CD4-positive, alpha-beta T cell treated with Interleukin-10 for 1 hour (primary cell): ENCODE results near the gene DHCR7.

Experiments used
- DNase-seq: peaks from one replicate; pipeline ENCODE4 v3.0.0-alpha.2; 2020

The DHCR7 gene

DNA sequence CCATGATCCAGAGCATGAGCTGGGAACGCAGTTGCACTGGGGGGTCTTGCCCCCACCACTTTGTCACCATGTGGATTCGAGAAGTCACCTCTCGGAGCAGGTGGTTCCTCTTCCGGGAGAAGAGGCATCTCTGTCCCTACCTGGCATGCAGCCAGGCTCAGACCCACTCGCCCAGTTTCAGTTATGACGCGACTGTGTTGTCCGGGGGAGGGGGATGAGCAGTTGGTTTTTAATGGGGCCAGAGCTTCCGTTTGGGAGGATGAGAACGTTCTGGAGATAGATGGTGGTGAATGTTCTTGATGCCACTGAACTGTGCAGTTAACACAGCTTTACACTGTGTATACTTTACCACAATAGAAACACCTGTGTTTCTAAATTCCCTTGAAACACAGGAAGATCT, 41.5 kb downstream of the DHCR7 start:
- DNase-seq: no peak

- no peak for DNase-seq
Measured at GRCh38 chr11:71404209-71404608, 44.0 kb downstream of the DHCR7 start.

DNA sequence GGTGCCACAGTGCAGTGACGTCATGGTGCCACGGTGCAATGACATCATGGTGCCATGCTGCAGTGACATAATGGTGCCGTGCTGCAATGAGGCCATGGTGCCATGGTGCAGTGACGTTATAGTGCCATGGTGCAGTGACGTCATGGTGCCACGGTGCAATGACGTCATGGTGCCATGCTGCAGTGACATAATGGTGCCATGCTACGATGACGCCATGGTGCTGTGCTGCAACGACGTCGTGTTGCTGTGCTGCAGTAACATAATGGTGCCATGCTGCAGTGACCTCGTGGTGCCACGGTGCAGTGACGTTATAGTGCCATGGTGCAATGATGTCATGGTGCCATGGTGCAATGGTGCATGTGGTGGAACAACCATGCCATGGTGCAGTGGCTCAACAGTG, 45.3 kb downstream of the DHCR7 start:
- DNase-seq: no peak

GRCh38 chr11:71400216-71400615, 48.0 kb downstream of the DHCR7 start:
- no peak for DNase-seq

DNA sequence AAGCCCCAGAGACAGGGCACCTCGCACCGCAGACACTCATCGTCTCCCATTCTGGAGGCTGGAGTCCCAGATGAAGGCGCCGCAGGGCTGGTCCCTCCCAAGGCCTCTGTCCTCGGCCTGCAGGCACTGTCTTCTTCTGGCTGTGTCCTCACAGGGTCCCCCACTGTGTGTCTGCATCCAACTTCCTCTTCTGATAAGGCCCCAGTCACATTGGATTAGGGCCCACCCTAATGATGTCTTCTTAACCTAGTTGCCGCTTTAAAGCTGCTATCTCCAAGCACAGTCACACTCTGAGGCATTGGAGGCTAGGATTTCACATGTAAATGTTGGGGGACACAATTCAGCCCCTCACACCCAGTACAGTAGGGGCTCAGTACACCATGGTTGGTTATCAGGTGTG, 48.9 kb downstream of the DHCR7 start:
- DNase-seq: no peak

DNA sequence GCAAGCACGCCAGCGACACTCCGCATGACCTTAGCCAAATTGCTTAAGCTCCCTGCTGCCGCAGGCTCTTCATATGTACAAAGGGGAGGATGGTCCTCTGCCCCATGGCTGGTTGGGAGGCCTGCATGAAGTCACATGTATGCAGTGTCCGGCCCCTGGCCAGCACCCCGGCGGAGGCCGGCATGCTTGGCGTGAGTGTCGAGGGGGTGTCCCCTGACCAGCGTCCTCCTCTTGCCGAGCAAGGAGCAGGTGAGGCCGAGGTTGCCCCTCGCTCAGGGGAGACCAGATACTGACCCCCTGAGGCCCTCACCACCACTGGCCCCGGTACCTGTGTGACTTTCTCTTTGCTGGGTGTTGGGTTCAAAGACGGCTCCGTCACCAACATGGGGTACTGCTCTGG, 50.2 kb downstream of the DHCR7 start:
- no peak for DNase-seq

GRCh38 chr11:71397331-71397860, 50.8 kb downstream of the DHCR7 start:
- DNase-seq: no peak

GRCh38 chr11:71396548-71397123, 51.6 kb downstream of the DHCR7 start:
- no peak for DNase-seq

- no peak for DNase-seq
Measured at GRCh38 chr11:71395774-71396173, 52.4 kb downstream of the DHCR7 start.

- no peak for DNase-seq
Measured at GRCh38 chr11:71395263-71395560, 53.0 kb downstream of the DHCR7 start.

DNA sequence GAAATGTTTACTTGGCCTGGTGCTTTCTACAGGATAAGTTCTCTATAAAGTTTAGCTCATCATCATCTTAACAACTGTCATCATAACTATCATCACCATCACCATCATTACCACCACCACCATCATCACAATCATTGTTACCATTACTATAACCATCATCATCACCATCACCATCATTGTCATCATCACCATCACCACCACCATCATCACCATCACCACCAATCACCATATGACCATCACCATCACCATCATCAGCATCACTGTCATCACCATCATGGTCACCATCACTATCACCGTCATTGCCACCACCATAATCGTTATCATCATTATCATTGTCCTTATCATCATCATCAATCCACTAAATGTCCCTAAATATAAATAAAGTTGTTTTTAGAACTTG, 54.9 kb downstream of the DHCR7 start:
- DNase-seq: no peak

- DNase-seq: no peak
Measured at GRCh38 chr11:71391796-71392195, 56.4 kb downstream of the DHCR7 start.

GRCh38 chr11:71391352-71391751, 56.8 kb downstream of the DHCR7 start:
- DNase-seq: no peak

DNA sequence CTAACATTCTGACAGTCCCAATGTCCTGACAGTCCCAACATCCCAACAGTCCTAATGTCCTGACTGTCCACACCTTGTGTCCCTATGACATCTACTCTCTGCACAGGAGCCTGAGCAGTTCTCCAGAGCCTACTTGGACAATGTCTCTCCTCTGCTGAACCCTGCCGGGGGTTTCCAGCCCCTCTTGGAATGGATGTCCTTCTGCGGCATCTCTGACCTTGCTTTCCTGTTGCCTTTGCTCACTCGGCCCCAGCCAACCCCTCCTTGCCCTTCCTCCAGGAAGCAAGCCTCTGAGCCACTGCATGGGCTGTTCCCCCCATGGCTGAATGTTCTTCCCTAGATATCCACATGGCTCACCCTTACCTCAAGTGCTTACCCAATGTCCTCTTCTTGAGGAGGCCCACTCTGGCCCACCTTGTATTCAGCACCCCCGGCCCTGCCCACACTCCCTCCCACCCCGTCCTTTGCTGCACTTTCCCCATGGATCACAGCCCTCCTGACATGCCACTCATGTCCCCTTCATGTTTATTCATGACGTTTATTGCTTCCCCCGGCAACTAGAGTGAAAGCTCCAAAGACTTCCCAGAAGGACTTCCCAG, 59.5 kb downstream of the DHCR7 start:
- no peak for DNase-seq

DNA sequence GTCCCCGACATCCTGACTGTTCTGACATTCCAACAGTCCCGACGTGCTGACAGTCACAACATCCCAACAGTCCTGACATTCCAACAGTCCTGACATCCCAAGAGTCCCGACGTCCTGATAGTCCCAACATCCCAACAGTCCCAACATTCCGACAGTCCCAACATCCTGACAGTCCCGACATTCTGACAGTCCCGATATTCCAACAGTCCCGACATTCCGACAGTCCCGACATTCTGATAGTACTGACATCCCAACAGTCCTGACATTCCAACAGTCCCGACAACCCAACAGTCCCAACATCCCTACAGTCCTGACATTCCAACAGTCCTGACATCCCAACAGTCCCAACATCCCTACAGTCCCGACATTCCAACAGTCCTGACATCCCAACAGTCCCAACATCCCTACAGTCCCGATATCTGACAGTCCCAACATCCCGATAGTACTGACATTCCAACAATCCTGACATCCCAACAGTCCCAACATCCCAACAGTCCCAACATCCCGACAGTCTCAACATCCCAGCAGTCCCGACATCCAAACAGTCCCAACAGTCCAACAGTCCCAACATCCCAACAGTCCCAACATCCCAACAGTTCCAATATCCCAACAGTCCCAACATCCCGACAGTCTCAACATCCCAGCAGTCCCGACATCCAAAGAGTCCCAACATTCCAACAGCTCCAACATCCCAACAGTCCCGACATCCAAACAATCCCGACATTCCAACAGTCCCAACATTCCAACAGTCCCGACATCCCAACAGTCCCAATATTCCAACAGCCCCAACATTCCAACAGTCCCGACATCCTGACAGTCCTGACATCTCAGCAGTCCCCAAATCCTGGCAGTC, 60.2 kb downstream of the DHCR7 start:
- no peak for DNase-seq

DNA sequence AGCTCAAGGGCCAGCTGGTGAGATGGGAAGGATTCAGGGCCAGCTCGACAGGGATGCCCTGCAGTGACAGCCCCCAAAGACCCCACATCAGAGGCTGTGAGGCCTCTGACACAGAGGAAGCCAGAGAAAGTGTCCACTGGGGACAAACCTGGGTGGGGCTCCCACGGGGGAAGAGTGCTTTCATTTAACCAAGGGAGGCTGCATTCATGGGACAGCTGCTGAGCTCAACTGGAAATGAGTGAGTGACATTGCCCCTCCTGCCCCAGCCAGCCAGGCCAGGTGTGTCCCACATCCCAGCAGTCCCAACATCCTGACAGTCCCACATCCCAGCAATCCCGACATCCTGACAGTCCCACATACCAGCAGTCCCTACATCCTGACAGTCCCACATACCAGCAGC, 61.0 kb downstream of the DHCR7 start:
- no peak for DNase-seq

GRCh38 chr11:71386202-71386601, 62.0 kb downstream of the DHCR7 start:
- DNase-seq: no peak

DNA sequence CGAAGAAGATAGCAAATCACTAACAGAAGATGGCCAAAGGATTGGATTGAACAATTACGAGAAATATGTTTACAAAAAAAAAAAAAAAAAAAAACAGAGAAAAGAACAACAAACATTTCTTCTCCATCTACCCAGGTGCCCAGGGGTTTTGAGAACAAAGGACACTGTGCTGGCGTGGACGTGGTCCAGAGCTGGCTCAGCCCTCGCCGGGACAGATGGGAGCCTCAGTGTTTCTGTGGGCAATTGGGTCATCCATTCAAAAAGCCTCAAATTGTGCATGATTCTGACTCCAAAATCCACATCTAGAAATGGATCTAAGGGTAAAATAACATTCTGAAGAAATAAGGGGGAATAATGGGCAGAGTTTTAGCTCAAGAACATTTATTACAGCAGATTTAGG, 63.1 kb downstream of the DHCR7 start:
- no peak for DNase-seq

GRCh38 chr11:71384561-71384960, 63.6 kb downstream of the DHCR7 start:
- no peak for DNase-seq
